OCI-LY1 (cell line): Measurements from ENCODE around the gene MRTFA.

Source experiments
- CTCF ChIP-seq: fragments of 200-600 bp; sonication (generic), shearing (Covaris generic); IDR thresholded peaks from 2 replicates; pipeline ENCODE4 v1.5.1; 2017; ENCODE audit warnings: mild to moderate bottlenecking, antibody characterized with exemption, low read length, moderate library complexity, mixed read lengths
- EZH2 ChIP-seq: fragments of 200-600 bp; sonication (generic), shearing (Covaris generic); IDR thresholded peaks from 2 replicates; pipeline ENCODE4 v1.8.0; 2017; ENCODE audit warnings: borderline replicate concordance, mixed run types, mild to moderate bottlenecking, antibody characterized with exemption, low read length, moderate library complexity, mixed read lengths

DNA sequence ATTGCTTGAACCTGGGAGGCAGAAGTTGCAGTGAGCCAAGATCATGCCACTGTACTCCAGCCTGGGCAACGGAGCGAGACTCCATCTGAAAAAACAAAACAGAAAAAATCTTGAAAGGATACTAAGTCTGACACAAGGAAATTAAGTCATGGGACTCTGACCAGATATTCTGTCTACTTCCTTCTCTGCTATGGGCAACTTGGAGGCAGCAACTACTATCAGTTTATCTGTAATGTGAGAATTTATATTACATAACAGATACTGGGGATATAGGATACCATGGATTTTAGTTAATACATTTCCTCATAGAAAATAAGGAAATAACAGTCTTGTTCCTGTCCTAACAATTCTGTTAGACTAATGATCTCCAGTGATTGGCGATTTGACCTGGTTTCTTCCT is 267.7 kb downstream of the MRTFA start:
- TF ChIP-seq CTCF (no peak), EZH2 (no peak)
